IPS-20b (cell line): Measurements from ENCODE around the gene DDAH1.

Experiments
- H3K27ac ChIP-seq: one replicate; pipeline ENCODE4 v1.5.1; 2013; ENCODE audit warnings: low read length
- H3K27me3 ChIP-seq: 2 replicates; pipeline ENCODE4 v1.6.1; 2013; ENCODE audit warnings: mild to moderate bottlenecking, low read length, inconsistent platforms; ENCODE audit not compliant: insufficient read depth
- H3K36me3 ChIP-seq: 2 replicates; pipeline ENCODE4 v1.6.1; 2013; ENCODE audit warnings: low read depth, mild to moderate bottlenecking, inconsistent platforms, low read length, moderate library complexity; ENCODE audit not compliant: insufficient read depth
- H3K4me1 ChIP-seq: 2 replicates; pipeline ENCODE4 v1.6.1; 2013; ENCODE audit warnings: mild to moderate bottlenecking, control low read depth, inconsistent platforms, low read length, moderate library complexity; ENCODE audit not compliant: insufficient read depth
- H3K4me3 ChIP-seq: 2 replicates; pipeline ENCODE4 v1.5.1; 2013; ENCODE audit warnings: mild to moderate bottlenecking, low read length, inconsistent platforms
- H3K9ac ChIP-seq: 2 replicates; pipeline ENCODE4 v1.6.1; 2013; ENCODE audit warnings: low read depth, mild to moderate bottlenecking, inconsistent platforms, low read length, moderate library complexity
- H3K9me3 ChIP-seq: 2 replicates; pipeline ENCODE4 v1.6.1; 2013; ENCODE audit warnings: mild to moderate bottlenecking, low read depth, low read length, inconsistent platforms; ENCODE audit not compliant: insufficient read depth

The DDAH1 gene

DNA sequence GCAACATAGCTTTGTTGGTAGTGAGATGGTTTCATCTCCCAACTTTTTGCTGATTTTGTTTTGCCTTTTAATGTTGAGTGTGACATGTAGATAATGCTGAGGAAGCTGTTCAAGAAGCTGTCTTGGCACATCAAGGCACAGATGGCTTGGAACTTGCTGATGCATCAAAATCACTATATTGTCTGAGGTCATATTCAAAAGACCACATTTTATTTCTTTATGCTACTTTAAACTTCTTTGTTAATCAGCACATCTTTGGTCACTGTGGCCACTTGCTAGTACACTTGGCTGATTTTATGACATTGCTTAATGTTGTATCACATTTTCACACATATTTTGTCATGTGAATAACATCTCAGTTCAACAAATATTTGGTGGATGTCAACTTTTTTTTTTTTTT, 101.4 kb downstream of the DDAH1 start:
- no peaks in the 10 kb centered on the region for H3K4me1 ChIP-seq
- H3K4me3 ChIP-seq, result no peak overlapping the region
- no peaks in the 10 kb centered on the region for H3K36me3 ChIP-seq
- no peak overlapping the region for H3K27ac ChIP-seq
- H3K27me3 ChIP-seq, result no peaks in the 10 kb centered on the region
- no peaks in the 10 kb centered on the region for H3K9me3 ChIP-seq
- no peak overlapping the region for H3K9ac ChIP-seq

DNA sequence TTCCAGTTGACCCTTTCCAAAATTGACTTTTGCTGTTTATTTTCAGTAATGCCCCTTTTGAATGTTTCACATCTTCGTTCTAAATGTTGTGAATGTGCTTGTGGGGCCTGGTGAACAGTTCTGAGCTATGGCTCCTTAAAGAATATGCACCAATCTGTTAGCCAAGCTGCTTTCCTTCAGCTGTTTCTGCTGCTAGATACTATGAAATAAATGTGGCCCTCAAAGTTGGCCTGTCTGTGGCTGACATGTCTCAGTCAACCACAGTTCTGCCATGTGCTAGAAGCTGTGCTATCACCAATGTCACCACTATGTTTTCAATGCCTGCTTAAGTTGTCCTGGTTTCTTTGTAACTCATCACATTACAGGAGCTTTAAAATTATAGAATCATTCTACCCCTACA, 101.9 kb downstream of the DDAH1 start:
- H3K36me3 ChIP-seq, result no peaks in the 10 kb centered on the region
- H3K27me3 ChIP-seq, result no peaks in the 10 kb centered on the region
- H3K27ac ChIP-seq, result no peak overlapping the region
- H3K4me1 ChIP-seq, result no peaks in the 10 kb centered on the region
- H3K9me3 ChIP-seq, result no peaks in the 10 kb centered on the region
- no peak overlapping the region for H3K4me3 ChIP-seq
- no peak overlapping the region for H3K9ac ChIP-seq

DNA sequence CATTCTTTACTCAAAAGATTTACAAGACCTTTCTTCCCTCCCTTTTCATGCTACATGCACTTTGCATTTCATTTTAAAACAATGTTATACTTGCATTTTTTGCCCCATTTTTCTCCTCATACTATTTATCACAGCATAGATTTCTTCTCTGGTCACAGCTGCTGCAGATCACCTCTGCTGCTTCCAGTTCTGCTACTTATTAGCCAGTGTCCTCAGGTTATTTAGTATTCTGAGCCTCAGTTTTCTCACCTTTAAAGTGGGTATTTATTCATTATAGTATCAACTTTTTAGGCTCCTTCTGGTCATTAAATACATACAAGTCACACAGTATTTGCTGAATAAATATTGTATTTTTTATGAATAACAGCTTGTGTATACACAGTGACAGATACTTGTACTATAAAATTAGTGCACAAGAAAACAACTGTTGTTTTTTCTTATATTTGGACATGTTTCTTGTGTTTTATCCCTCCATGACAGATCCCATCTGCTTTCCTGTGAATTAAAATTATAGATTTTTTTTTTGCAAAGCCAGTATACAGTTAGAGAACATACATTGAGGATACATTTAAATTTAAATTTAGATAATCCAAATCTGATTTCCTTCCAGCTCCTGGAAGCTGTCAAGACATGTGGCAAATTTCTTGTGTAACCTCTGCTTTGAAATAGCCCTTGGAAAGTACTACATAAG, 103.2 kb downstream of the DDAH1 start:
- Histone ChIP-seq H3K4me1 (no peaks in the 10 kb centered on the region), H3K9ac (no peak overlapping the region), H3K9me3 (no peaks in the 10 kb centered on the region), H3K36me3 (no peaks in the 10 kb centered on the region), H3K27ac (no peak overlapping the region), H3K27me3 (no peaks in the 10 kb centered on the region), H3K4me3 (no peak overlapping the region)

DNA sequence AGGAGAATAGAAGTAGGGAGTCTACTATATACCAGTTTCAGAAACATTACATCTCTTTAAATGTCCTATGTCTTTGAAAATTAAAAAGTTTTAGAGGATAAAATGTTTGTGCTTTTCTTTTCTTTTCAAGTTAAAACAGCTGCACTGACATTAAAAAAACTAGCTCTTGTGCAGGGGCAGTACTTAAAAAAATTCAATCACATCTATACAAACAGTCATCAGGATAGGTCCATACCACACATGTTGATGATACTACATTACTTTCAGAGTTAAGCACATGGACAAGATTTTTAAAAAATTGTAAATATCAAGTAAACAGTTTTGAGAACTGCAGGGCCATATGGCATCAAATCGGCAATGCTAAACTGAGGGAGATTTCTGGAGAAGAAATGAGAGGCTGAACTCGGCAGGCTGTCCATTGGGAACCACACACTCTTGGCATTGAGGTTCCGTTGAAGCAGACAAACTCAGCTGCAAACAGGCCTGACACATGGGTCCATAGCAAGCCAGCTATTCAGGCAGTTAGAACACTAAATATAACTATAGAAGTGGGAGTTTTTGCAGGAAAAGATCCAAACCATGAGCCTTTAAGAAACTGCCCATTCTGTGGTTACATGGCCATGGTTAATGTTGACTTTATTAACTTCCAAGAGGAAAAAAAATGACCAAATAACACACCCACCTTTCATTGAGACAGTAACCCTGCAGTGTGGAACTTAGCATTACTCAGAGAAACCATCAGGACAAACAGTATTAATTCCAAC, 104.0 kb downstream of the DDAH1 start:
- Histone ChIP-seq H3K27me3 (no peaks in the 10 kb centered on the region), H3K9ac (no peak overlapping the region), H3K4me1 (no peaks in the 10 kb centered on the region), H3K36me3 (no peaks in the 10 kb centered on the region), H3K4me3 (no peak overlapping the region), H3K9me3 (no peaks in the 10 kb centered on the region), H3K27ac (no peak overlapping the region)

DNA sequence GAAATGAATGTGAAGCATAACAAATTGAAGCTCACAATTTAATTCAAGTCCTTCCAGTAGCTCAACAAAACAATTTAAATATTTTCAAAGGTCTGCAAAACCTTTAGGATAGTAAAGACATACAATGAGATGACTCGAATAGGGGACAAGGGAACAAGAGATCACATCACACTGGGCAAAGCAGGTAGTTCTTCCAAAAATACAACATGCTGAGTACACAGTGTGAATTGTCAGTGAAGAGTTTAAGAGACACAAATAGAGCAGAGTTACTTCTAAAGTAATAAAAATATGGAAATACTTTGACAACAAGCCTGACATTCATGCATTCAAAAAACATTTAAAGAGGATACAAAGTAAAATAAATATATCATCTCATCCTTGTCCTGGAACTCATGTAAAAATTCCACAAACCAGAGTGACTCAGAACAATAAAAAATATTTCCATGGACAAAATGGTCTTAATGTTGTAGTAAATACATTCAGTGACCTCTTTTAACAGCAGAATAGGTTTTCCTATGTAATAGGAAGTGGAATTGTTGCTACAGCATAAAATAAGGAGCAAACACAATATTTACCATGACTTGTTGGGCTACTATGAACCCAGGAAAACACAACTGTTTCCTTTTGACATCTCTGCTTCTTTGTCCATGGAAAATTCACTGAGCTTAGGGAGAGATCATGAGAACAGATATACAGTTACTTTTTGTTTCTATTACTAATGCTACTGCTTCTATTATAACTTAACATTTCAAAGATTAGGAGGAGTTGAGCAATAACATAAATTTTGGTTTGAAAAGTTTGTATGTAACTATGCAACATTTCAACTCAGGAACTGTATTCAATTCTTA, 104.9 kb downstream of the DDAH1 start:
- Histone ChIP-seq H3K27ac (no peak overlapping the region), H3K4me3 (no peak overlapping the region)

DNA sequence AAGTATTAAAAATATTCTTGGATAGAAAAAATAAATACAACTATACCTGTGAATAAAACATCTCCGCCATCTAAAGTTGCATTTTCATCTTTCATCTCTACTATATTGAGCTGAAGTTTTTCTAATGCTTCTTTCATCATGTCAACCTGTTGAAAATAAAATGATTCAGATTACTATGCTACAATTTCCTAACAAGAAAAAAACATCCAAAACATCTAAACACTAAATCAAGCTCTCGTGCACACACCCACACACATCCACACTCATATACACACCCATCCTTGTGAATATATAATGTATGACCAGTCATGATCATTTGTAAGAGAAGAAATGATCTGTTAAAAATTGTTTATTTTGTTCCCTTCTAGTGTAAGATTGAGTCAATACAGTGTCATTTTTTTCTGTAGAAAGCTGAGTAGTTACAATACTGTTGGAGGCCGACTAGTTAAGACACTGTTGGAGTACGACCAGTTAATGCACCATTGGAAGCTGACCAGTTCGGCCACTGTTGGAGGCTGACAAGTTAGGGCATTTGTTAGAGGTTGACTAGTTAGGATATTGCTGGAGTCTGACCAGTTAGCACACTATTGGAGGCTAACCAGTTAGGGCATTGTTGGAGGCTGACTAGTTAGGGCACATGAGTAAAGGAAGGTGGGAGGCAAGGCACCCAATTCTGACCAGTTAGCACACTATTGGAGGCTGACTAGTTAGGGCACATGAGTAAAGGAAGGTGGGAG, 106.1 kb downstream of the DDAH1 start:
- Histone ChIP-seq H3K4me3 (no peak overlapping the region), H3K27me3 (no peaks in the 10 kb centered on the region), H3K9ac (no peak overlapping the region), H3K36me3 (no peaks in the 10 kb centered on the region), H3K27ac (no peak overlapping the region), H3K9me3 (no peaks in the 10 kb centered on the region), H3K4me1 (peaks cover 1% of the 10 kb centered on the region; the same call in 1 of the 2 replicates)

More for the DNA sequence above, 104.9 kb downstream of the DDAH1 start:
- Histone ChIP-seq H3K36me3 (no peaks in the 10 kb centered on the region), H3K27me3 (no peaks in the 10 kb centered on the region), H3K9me3 (no peaks in the 10 kb centered on the region), H3K9ac (no peak overlapping the region), H3K4me1 (no peaks in the 10 kb centered on the region)

DNA sequence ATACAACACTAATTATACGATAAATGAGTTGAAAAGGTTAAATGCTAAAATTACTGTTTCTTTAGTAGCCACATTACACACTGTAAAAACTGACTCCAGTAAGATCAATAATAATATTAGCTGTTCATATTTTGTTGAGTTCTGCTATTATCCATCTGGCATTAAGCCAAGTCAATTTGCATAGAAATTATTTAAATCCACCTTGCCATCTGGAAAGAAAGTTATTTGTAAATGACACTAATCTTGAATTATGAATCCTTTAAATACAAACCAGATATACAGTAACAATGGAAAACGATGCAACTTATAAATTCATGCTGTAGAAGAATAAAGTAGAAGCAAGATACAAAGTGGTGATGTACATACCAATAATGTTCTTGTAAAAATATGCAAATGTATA, 107.1 kb downstream of the DDAH1 start:
- Histone ChIP-seq H3K9ac (no peak overlapping the region), H3K4me1 (peaks cover 3% of the 10 kb centered on the region; the same call in 1 of the 2 replicates), H3K27ac (no peak overlapping the region), H3K36me3 (no peaks in the 10 kb centered on the region), H3K4me3 (no peak overlapping the region), H3K27me3 (no peaks in the 10 kb centered on the region), H3K9me3 (no peaks in the 10 kb centered on the region)

DNA sequence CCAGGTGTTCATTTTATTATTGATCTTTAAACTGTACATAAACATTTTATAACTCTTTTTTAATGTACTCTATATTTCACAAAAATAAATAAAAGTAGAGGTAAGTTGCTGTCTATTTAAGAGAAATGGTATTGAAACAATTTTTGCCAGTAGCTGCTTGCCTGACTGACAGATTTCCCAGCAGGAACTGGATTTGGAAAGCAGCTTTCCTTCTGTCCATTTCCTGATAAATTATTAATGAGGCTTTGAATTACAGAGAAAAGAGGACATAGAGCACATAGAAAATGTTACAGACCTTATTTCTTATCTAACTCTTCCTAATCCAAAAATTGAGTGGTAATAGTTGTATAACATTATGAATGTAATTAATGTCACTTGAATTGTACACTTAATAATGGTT, 108.8 kb downstream of the DDAH1 start:
- no peak overlapping the region for H3K9ac ChIP-seq
- H3K36me3 ChIP-seq, result no peaks in the 10 kb centered on the region
- no peak overlapping the region for H3K27ac ChIP-seq
- peaks cover 3% of the 10 kb centered on the region; the same call in 1 of the 2 replicates for H3K4me1 ChIP-seq
- no peak overlapping the region for H3K4me3 ChIP-seq
- no peaks in the 10 kb centered on the region for H3K27me3 ChIP-seq
- H3K9me3 ChIP-seq, result no peaks in the 10 kb centered on the region

DNA sequence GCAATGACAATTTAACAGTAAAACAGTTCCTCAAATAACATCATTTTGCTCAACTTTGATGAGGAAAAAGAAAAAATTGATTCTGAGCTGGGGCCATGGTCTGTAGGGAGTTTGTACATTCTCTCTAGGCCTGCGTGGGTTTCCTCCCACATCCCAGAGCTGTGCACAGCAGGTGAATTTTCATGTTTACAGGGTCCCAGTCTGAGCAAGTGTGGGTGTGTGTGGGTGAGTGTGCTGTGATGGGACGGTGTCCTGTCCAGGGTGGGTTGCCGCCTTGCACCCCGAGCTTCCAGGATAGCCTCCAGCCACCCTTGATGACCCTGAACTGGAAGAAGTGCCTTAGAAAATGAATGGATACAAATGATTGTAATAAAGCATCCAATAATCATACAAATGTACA, 112.9 kb downstream of the DDAH1 start:
- Histone ChIP-seq H3K36me3 (peaks cover 6% of the 10 kb centered on the region; the same call in 1 of the 2 replicates), H3K27me3 (no peaks in the 10 kb centered on the region), H3K27ac (no peak overlapping the region), H3K9ac (no peak overlapping the region), H3K9me3 (no peaks in the 10 kb centered on the region), H3K4me1 (peaks cover 3% of the 10 kb centered on the region; the same call in 1 of the 2 replicates), H3K4me3 (no peak overlapping the region)

DNA sequence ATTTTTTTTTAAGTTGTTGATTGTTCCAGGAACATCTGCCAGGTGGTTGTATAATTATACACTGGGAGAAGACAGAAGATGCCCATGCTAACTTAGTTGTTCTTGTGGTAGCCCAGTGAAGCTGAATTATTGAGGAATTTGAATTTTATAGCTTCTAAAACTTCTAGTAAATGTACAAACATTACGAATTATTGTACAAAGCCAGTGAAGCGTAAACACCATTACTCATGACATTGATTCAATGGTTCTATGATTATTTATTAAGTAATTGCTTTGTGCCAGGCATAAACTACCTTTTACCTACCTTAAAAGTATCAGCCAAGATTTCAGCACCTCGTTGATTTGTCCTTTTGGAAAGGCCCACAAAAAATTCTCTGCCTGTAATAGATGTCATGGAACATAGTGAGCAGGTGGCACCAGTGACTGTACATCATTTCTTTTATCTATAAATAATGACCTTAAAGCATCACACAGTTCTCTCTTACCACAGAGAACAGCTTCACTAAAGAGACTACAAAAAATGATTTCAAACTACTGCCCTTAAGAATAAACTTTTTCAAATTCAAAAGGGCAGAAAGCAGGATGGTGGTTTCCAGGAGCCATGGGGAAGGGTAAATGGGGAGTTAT, 113.6 kb downstream of the DDAH1 start:
- Histone ChIP-seq H3K27ac (no peak overlapping the region), H3K9me3 (no peaks in the 10 kb centered on the region), H3K9ac (no peak overlapping the region), H3K36me3 (peaks cover 6% of the 10 kb centered on the region; the same call in 1 of the 2 replicates), H3K4me3 (no peak overlapping the region), H3K4me1 (peaks cover 3% of the 10 kb centered on the region; the same call in 1 of the 2 replicates), H3K27me3 (no peaks in the 10 kb centered on the region)

DNA sequence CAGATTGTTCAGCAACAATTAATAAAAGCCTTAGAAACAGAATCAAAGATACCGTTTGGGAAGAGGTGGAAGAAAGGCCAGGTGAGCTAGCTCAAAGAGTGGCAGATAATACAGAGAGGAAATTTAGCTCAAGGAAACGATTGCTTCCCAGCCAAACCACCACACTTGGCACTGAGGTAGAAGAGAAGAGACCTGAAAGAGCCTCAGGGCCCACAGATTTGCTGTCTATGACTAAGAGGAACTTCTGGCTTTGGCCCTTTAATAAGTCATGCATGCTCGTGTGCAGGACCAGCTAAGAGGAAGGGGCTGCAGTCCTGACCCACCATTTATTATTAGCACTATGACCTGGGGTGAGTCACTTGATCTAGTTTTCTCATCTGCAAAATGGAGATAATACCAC, 115.7 kb downstream of the DDAH1 start:
- no peak overlapping the region for H3K27ac ChIP-seq
- peaks cover 6% of the 10 kb centered on the region; the same call in 1 of the 2 replicates for H3K36me3 ChIP-seq
- H3K9ac ChIP-seq, result no peak overlapping the region
- no peak overlapping the region for H3K4me3 ChIP-seq
- no peaks in the 10 kb centered on the region for H3K9me3 ChIP-seq
- H3K4me1 ChIP-seq, result peaks cover 11% of the 10 kb centered on the region; the same call in 1 of the 2 replicates
- no peaks in the 10 kb centered on the region for H3K27me3 ChIP-seq
